Muscle layer of duodenum (tissue), 2 donors: ENCODE results near the gene FBLN2.

Source experiments
- H3K27ac ChIP-seq: one replicate; pipeline ENCODE4 v1.7.0; 2013; ENCODE audit warnings: mild to moderate bottlenecking, low read length
- H3K27me3 ChIP-seq: one replicate; pipeline ENCODE4 v1.7.0; 2013; ENCODE audit warnings: low read depth, mild to moderate bottlenecking, control low read depth, low read length
- H3K36me3 ChIP-seq, 2 donors: one replicate each; pipeline ENCODE4 v1.7.0; 2013; ENCODE audit warnings: low read length in 2 of 2, control low read depth in 1 of 2, mild to moderate bottlenecking in 1 of 2; ENCODE audit not compliant: insufficient read depth in 2 of 2, control insufficient read depth in 1 of 2
- H3K4me1 ChIP-seq, 2 donors: one replicate each; pipeline ENCODE4 v1.7.0; 2013; ENCODE audit warnings: low read length in 2 of 2, mild to moderate bottlenecking in 2 of 2, control low read depth in 1 of 2, moderate library complexity in 1 of 2; ENCODE audit not compliant: insufficient read depth in 2 of 2, control insufficient read depth in 1 of 2
- H3K4me3 ChIP-seq, 2 donors: one replicate each; pipeline ENCODE4 v1.7.0; 2013; ENCODE audit warnings: low read length in 2 of 2, low read depth in 1 of 2, mild to moderate bottlenecking in 1 of 2
- H3K9me3 ChIP-seq, 2 donors: one replicate each; pipeline ENCODE4 v1.7.0; 2013; ENCODE audit warnings: low read length in 2 of 2, control low read depth in 1 of 2, mild to moderate bottlenecking in 1 of 2; ENCODE audit not compliant: control insufficient read depth in 1 of 2
- donor health status: healthy.

Gene FBLN2

DNA sequence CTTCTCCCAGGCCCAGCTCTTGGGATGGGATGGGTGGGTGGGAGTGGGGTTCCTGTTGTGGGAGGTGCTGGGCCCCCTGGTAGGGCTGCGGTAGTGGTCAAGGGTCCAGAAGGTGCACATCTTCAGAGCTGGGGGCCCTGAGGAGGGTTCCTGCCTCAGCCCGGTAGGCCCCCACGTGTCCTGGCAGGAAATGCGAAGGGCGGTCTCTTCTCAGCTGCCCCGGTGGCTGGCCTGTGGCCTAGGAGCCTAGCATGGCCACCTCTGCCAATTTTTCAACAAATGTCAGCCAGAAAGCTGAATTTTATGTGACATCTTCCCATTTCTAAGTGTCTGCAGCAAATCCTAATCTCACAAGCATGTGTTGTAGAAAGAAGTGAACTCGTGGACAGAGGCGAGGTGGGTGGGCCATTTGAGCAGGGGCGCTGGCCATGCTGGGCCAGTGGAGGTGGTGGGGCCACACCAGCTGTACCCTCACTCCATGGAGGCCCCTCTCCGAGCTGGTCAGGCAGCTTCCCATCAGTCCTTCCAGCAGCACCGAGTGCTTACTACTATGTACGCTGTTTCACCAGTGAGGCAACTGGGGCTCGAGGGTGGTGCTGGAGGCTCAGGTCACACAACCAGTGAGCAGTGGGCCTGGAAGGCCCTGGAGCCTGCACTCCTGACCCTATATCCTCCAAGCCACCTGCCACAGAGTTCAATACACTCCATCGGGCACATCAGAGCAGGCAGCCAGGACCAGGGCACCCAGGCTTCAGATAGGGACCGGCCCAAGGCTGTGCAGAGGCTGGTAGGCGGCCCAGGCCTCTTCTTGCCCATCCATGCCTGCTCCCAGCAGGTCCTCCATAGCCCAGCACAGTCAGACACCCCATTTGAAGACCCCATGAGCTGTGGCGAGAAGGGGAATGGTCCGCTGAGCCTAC lies 23.2 kb downstream of the FBLN2 start:
- Histone ChIP-seq H3K4me3 (no peak overlapping the region), H3K36me3 (no peaks in the 10 kb centered on the region), H3K27ac (no peak overlapping the region), H3K9me3 (no peaks in the 10 kb centered on the region), H3K4me1 (no peaks in the 10 kb centered on the region), H3K27me3 (no peaks in the 10 kb centered on the region)

DNA sequence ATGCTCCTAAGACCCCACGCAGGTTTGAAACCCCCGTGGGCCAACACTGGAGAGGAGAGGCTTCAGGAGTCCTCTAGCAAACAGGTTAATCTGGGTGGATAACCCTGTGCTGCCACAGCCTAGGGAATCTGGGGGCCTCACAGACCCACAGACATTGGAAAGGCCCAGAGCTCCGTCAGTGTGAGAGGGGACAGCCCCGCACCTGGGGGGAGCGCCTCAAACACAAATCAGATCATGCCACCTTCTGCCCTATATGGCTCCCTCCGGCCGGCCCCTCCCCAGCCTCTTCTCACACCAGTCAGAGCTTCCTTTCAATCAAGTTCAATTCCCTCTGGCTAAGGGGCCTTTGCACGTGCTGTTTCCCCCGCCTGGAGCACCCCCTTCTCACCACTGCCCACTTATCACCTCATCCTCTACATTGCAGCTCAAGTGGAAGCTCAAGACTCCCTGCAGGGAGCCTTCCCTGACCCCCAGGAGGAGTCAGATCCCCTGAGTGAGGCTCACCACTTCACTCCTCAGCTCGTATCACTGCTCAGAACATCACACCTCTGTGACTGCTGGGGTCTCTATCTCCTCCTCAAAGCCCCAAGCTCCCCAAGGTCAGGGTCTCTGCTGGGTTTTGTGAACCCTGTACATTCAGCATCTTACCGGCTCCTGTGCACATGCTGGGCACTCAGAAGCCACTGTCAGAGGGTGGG lies 24.1 kb downstream of the FBLN2 start:
- H3K9me3 ChIP-seq: no peaks in the 10 kb centered on the region
- no peak overlapping the region for H3K27ac ChIP-seq
- no peaks in the 10 kb centered on the region for H3K36me3 ChIP-seq
- no peaks in the 10 kb centered on the region for H3K27me3 ChIP-seq
- no peak overlapping the region for H3K4me3 ChIP-seq
- H3K4me1 ChIP-seq: no peaks in the 10 kb centered on the region

- Histone ChIP-seq H3K27me3 (no peaks in the 10 kb centered on the region), H3K4me3 (no peak overlapping the region), H3K27ac (no peak overlapping the region), H3K4me1 (no peaks in the 10 kb centered on the region), H3K36me3 (no peaks in the 10 kb centered on the region), H3K9me3 (no peaks in the 10 kb centered on the region)
These were observed 25.3 kb downstream of the FBLN2 start for GRCh38 chr3:13574083-13574797.

DNA sequence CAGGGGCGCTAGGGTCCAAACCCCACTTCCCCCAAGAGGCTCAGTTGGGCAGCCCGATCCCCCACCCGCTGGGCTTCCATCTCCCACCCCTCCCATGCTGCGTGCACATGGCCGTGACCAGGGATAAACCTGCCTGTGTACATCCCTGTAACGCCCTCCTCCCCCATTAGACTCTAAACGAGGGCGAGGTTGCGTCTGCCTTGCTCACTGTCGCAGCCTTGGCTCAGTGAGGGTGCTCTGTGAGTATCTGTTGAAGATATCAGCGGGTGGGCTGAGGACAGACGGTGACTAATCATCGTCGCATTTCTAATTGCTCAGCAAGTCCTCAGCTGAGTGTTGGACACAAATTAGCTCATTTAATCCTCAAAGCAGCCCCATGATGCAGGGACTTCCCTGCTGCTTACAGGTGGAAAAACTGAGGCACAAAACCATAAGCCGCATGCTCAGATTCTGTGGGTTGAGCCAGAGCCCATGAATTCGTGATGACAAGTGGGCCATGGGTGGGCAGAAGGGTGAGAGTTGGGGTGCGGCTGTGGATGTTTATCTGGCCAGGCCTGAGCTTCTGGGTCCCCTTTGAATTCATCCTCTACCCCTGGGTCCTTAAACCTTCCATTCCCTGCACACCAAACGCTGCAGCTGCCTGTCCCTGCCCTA lies 26.0 kb downstream of the FBLN2 start:
- no peaks in the 10 kb centered on the region for H3K9me3 ChIP-seq
- no peaks in the 10 kb centered on the region for H3K36me3 ChIP-seq
- H3K4me3 ChIP-seq: no peak overlapping the region
- no peak overlapping the region for H3K27ac ChIP-seq
- H3K4me1 ChIP-seq: no peaks in the 10 kb centered on the region
- H3K27me3 ChIP-seq: no peaks in the 10 kb centered on the region

GRCh38 chr3:13575459-13576061 lies 26.6 kb downstream of the FBLN2 start:
- no peaks in the 10 kb centered on the region for H3K4me1 ChIP-seq
- H3K27ac ChIP-seq: no peak overlapping the region
- H3K9me3 ChIP-seq: no peaks in the 10 kb centered on the region
- no peaks in the 10 kb centered on the region for H3K27me3 ChIP-seq
- H3K36me3 ChIP-seq: no peaks in the 10 kb centered on the region
- H3K4me3 ChIP-seq: no peak overlapping the region

- no peak overlapping the region for H3K27ac ChIP-seq
- H3K4me3 ChIP-seq: no peak overlapping the region
- no peaks in the 10 kb centered on the region for H3K9me3 ChIP-seq
- H3K36me3 ChIP-seq: no peaks in the 10 kb centered on the region
- no peaks in the 10 kb centered on the region for H3K4me1 ChIP-seq
- H3K27me3 ChIP-seq: no peaks in the 10 kb centered on the region
These were observed 28.5 kb downstream of the FBLN2 start for GRCh38 chr3:13577181-13578121.

GRCh38 chr3:13578251-13578650 lies 29.3 kb downstream of the FBLN2 start:
- Histone ChIP-seq H3K27me3 (no peaks in the 10 kb centered on the region), H3K4me3 (no peak overlapping the region), H3K4me1 (no peaks in the 10 kb centered on the region), H3K9me3 (no peaks in the 10 kb centered on the region), H3K27ac (no peak overlapping the region), H3K36me3 (no peaks in the 10 kb centered on the region)

DNA sequence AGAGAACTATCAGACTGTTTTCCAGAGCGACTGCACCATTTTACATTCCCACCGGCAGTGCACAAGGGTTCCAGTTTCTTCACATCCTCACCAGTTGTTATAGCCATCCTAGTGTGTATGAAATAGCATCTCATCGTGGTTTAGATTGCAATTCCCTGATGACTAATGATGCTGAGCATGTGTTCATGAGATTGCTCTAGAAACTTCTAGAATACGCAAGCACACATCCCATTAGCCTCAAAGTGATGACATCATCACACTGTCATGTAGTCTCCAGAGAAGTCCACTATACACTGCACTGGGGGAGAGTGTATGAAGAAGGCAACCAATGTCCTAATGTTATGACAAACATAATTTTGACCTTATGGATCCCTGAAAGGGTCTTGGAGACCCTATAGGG lies 30.1 kb downstream of the FBLN2 start:
- no peaks in the 10 kb centered on the region for H3K4me1 ChIP-seq
- H3K9me3 ChIP-seq: no peaks in the 10 kb centered on the region
- H3K27me3 ChIP-seq: no peaks in the 10 kb centered on the region
- H3K27ac ChIP-seq: no peak overlapping the region
- no peaks in the 10 kb centered on the region for H3K36me3 ChIP-seq
- no peak overlapping the region for H3K4me3 ChIP-seq

DNA sequence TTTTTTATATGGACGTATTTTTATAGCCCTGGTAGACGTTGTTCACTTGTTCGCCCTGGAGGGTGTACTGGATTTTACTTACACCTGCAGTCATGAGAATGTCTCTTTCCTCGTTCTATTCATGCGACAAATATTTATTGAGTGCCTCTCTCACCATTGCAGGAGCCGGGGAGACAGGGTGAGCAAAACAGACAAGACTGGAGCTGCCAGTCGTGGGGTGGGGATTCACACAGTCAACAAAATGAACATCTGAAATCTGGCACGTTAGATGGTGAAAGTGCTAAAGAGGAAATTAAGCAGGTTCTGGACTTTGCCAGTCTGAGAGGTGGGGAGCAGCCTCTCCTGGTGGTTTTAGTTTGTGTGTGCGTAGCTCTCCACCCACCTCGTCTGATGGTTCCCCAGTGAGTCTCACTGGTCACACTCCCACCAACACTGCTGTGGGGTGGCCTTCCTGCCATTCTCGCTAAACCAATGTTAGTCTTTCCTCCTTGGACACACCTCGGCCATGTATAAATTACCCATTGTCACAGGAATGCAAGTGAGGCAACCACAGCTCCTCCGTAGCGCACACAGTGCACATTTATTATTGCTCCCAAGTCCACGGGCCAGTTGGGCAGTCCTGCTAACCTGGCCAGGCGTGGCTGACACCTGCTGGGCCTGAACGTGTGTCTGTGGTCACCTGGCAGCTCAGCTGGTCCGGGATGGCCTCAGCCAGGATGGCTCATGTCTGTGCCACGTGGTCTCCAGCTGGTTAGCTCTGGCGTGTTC lies 31.5 kb downstream of the FBLN2 start:
- H3K36me3 ChIP-seq: no peaks in the 10 kb centered on the region
- H3K4me1 ChIP-seq: no peaks in the 10 kb centered on the region
- no peak overlapping the region for H3K4me3 ChIP-seq
- H3K27ac ChIP-seq: no peak overlapping the region
- H3K27me3 ChIP-seq: no peaks in the 10 kb centered on the region
- H3K9me3 ChIP-seq: no peaks in the 10 kb centered on the region
